Fibroblast of peridontal ligament (primary cell): Measurements from ENCODE around the gene RPRD2.
"Not testable (repeated sequence)": the region's sequence is repeated elsewhere in the genome, so short reads cannot be mapped to it uniquely, and the experiment has no call there.

Experiments used
- DNase-seq: peaks from one replicate; pipeline ENCODE4 v3.0.0-alpha.2; 2010; ENCODE audit errors: extremely low read depth

RPRD2 gene

GRCh38 chr1:150363426-150364230 is at the start of gene RPRD2:
TSS of gene RPRD2 (plus strand) at chr1:150364147. CDS start at chr1:150364715, 568 bp downstream.
- DNase-seq, result peak; percentile 100

GRCh38 chr1:150314691-150315090 is 49.3 kb upstream of the RPRD2 start:
- not testable (repeated sequence) for DNase-seq

GRCh38 chr1:150320667-150320978 is 43.3 kb upstream of the RPRD2 start:
- DNase-seq, result no peak

GRCh38 chr1:150321826-150322166 is 42.2 kb upstream of the RPRD2 start:
- peak; percentile 4 for DNase-seq

- DNase-seq, result peak; percentile 35
These were observed 41.6 kb upstream of the RPRD2 start for GRCh38 chr1:150322310-150322709.

GRCh38 chr1:150332651-150333290 is 31.2 kb upstream of the RPRD2 start:
- no peak for DNase-seq

GRCh38 chr1:150346316-150346715 is 17.6 kb upstream of the RPRD2 start:
- DNase-seq, result no peak

GRCh38 chr1:150352866-150353265 is 11.1 kb upstream of the RPRD2 start:
- no peak for DNase-seq

GRCh38 chr1:150362721-150363425 is 1.1 kb upstream of the RPRD2 start:
- DNase-seq, result no peak

- DNase-seq, result peak; percentile 59
These were observed 470 bp downstream of the RPRD2 start for GRCh38 chr1:150364231-150365003.

- DNase-seq, result peak; percentile 16
These were observed 2.0 kb downstream of the RPRD2 start for GRCh38 chr1:150365941-150366340.

GRCh38 chr1:150366416-150367296 is 2.7 kb downstream of the RPRD2 start:
- peak; percentile 25 for DNase-seq

- DNase-seq, result no peak
These were observed 7.2 kb downstream of the RPRD2 start for GRCh38 chr1:150371110-150371509.

GRCh38 chr1:150372580-150372979 is 8.6 kb downstream of the RPRD2 start:
- DNase-seq, result no peak

GRCh38 chr1:150376110-150376509 is 12.2 kb downstream of the RPRD2 start:
- DNase-seq, result no peak

GRCh38 chr1:150383631-150384324 is 19.8 kb downstream of the RPRD2 start:
- DNase-seq, result peak; percentile 33

- no peak for DNase-seq
These were observed 21.8 kb downstream of the RPRD2 start for GRCh38 chr1:150385537-150386445.

- no peak for DNase-seq
These were observed 22.6 kb downstream of the RPRD2 start for GRCh38 chr1:150386592-150386991.

GRCh38 chr1:150387200-150387599 is 23.3 kb downstream of the RPRD2 start:
- DNase-seq, result no peak
